ENCODE measurements around the gene LEKR1. TPM values are rescaled to one million over a fixed set of nuclear protein-coding genes. Genes with fewer than 3 reads are reported as not detected.

The LEKR1 gene
- total RNA-seq, 1 donor from 2014 or later, result 0.27 TPM

DNA sequence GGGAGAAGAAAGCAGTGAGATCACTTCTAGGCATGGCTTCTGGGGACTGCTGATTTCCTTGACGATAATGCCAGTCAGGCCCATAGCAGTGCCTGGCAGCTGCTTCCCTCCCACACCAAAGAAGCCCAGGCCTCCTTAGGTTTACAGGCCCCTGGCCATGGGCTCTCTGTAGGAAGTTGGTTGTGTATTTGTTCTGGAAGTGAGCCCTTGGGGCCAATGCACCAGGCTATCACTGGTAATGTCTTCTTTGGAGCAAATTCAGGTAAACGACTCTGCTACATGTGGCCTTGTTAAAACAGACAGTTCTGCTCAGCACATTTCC is 244.5 kb downstream of the LEKR1 start:
- Mint-ChIP-seq H3K36me3 (ENCODE audit: low read depth, unreplicated experiment) (no peaks in the 10 kb centered on the region), H3K4me1 (ENCODE audit: low read depth, unreplicated experiment) (peaks cover 5% of the 10 kb centered on the region), H3K4me3 (ENCODE audit: unreplicated experiment) (no peak overlapping the region), H3K27me3 (ENCODE audit: low read depth, unreplicated experiment) (peaks cover 19% of the 10 kb centered on the region), H3K9me3 (ENCODE audit: unreplicated experiment) (no peaks in the 10 kb centered on the region), H3K27ac (ENCODE audit: unreplicated experiment) (no peak overlapping the region)
- Histone ChIP-seq H3K4me1 (ENCODE audit: insufficient read depth, low read length) (peaks cover 15% of the 10 kb centered on the region), H3K4me3 (ENCODE audit: insufficient read depth, low read depth, low read length) (no peak overlapping the region), H3K36me3 (ENCODE audit: insufficient read depth, low read length) (no peaks in the 10 kb centered on the region), H3K9ac (ENCODE audit: low read length) (no peak overlapping the region), H3K9me3 (ENCODE audit: insufficient read depth, low read depth, low read length) (no peaks in the 10 kb centered on the region), H3K79me2 (ENCODE audit: insufficient read depth, low read length) (no peaks in the 10 kb centered on the region), H3K27ac (ENCODE audit: low read depth, low read length) (no peak overlapping the region), H2AFZ (ENCODE audit: low read depth, low read length) (peak overlapping the region; percentile 11), H3K4me2 (ENCODE audit: low read length) (no peak overlapping the region), H4K20me1 (ENCODE audit: insufficient read depth, low read length) (no peaks in the 10 kb centered on the region), H3K27me3 (ENCODE audit: insufficient read depth, low read length) (no peaks in the 10 kb centered on the region)
- FAIRE-seq (no peak), DNase-seq (ENCODE audit: low read depth) (peak; percentile 40)
- no peak for TF ChIP-seq EZH2 (IDR thresholded peaks at IDR 0.05; ENCODE audit: insufficient read depth, low read length)
- TF ChIP-seq, protein P1, sequence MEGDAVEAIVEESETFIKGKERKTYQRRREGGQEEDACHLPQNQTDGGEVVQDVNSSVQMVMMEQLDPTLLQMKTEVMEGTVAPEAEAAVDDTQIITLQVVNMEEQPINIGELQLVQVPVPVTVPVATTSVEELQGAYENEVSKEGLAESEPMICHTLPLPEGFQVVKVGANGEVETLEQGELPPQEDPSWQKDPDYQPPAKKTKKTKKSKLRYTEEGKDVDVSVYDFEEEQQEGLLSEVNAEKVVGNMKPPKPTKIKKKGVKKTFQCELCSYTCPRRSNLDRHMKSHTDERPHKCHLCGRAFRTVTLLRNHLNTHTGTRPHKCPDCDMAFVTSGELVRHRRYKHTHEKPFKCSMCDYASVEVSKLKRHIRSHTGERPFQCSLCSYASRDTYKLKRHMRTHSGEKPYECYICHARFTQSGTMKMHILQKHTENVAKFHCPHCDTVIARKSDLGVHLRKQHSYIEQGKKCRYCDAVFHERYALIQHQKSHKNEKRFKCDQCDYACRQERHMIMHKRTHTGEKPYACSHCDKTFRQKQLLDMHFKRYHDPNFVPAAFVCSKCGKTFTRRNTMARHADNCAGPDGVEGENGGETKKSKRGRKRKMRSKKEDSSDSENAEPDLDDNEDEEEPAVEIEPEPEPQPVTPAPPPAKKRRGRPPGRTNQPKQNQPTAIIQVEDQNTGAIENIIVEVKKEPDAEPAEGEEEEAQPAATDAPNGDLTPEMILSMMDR (IDR thresholded peaks at IDR 0.05; ENCODE audit: insufficient read depth, low read depth, low read length), result no peak

DNA sequence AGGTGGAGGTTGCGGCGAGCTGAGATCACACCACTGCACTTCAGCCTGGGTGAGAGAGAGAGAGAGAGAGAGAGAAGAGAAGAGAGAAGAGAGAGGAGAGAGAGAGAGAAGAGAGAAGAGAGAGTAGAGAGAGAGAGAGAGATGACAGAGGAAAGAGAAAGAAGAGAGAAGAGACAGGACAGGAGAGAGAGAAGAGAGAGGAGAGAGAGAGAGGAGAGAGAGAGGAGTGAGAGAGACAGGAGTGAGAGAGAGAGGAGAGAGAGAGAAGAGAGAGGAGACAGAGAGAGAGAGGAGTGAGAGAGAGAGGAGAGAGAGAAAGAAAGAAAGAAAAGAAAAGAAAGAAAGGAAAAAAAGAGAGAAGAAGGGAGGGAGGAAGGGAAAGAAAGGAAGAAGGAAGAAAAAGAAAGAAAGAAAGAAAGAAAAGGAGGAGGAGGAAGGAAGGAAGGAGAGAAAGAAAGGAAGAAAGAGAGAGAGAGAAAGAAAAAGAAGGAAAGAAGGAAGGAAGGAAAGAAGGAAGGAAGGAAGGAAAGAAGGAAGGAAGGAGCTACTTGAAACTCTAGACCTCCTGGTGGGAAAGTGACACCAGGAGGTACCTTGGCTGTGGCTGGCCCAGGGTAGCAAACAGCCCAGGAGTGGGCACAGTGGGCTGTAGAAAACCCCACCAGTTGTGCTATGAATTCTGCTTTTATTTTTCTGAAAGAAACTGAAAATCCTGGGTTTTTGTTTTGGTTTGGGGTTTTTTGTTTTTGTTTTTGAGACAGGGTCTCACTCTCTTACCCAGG is 245.8 kb downstream of the LEKR1 start:
- H3K27ac ChIP-seq (ENCODE audit: low read depth, low read length), result no peak overlapping the region
- Mint-ChIP-seq H3K36me3 (ENCODE audit: low read depth, unreplicated experiment) (no peaks in the 10 kb centered on the region), H3K27ac (ENCODE audit: unreplicated experiment) (no peak overlapping the region), H3K27me3 (ENCODE audit: low read depth, unreplicated experiment) (peaks cover 7% of the 10 kb centered on the region), H3K4me3 (ENCODE audit: unreplicated experiment) (no peak overlapping the region), H3K4me1 (ENCODE audit: low read depth, unreplicated experiment) (peaks cover 11% of the 10 kb centered on the region), H3K9me3 (ENCODE audit: unreplicated experiment) (no peaks in the 10 kb centered on the region)
- H3K36me3 ChIP-seq (ENCODE audit: insufficient read depth, low read length), result no peaks in the 10 kb centered on the region
- FAIRE-seq, result no peak
- no peak overlapping the region for H3K4me2 ChIP-seq (ENCODE audit: low read length)
- no peaks in the 10 kb centered on the region for H4K20me1 ChIP-seq (ENCODE audit: insufficient read depth, low read length)
- H3K4me3 ChIP-seq (ENCODE audit: insufficient read depth, low read depth, low read length), result no peak overlapping the region
- no peaks in the 10 kb centered on the region for H3K79me2 ChIP-seq (ENCODE audit: insufficient read depth, low read length)
- H3K27me3 ChIP-seq (ENCODE audit: insufficient read depth, low read length), result no peaks in the 10 kb centered on the region
- peaks cover 12% of the 10 kb centered on the region for H3K4me1 ChIP-seq (ENCODE audit: insufficient read depth, low read length)
- H2AFZ ChIP-seq (ENCODE audit: low read depth, low read length), result no peak overlapping the region
- no peaks in the 10 kb centered on the region for H3K9me3 ChIP-seq (ENCODE audit: insufficient read depth, low read depth, low read length)
- no peak for DNase-seq (ENCODE audit: low read depth)
- TF ChIP-seq EZH2 (IDR thresholded peaks at IDR 0.05; ENCODE audit: insufficient read depth, low read length), result no peak
- TF ChIP-seq, protein P1 (IDR thresholded peaks at IDR 0.05; ENCODE audit: insufficient read depth, low read depth, low read length), result no peak
- H3K9ac ChIP-seq (ENCODE audit: low read length), result no peak overlapping the region

DNA sequence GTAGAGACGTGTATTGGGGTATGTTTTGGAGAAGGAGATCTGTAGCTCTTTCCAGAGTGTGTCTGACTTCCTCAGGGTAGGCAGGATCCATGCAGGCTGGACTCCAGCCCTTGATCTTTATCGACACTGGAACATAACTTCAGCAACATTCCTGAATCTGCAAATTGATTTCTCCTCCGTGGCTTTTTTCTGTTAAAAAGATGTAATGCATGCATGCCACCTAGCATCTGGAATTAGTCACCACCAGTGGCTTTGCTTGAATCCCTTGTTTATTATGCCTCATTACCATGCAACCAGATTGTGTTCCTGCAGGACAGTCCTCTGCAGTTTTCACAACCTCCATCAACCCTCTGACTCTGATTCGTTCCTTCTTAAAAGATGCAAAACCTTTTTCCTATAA is 247.7 kb downstream of the LEKR1 start:
- Histone ChIP-seq H3K27me3 (ENCODE audit: insufficient read depth, low read length) (no peaks in the 10 kb centered on the region), H3K36me3 (ENCODE audit: insufficient read depth, low read length) (no peaks in the 10 kb centered on the region), H3K9me3 (ENCODE audit: insufficient read depth, low read depth, low read length) (no peaks in the 10 kb centered on the region), H2AFZ (ENCODE audit: low read depth, low read length) (no peak overlapping the region), H4K20me1 (ENCODE audit: insufficient read depth, low read length) (no peaks in the 10 kb centered on the region), H3K27ac (ENCODE audit: low read depth, low read length) (no peak overlapping the region), H3K4me1 (ENCODE audit: insufficient read depth, low read length) (peaks cover 7% of the 10 kb centered on the region), H3K9ac (ENCODE audit: low read length) (peak overlapping the region; percentile 43), H3K4me3 (ENCODE audit: insufficient read depth, low read depth, low read length) (no peak overlapping the region), H3K4me2 (ENCODE audit: low read length) (peak overlapping the region; percentile 28), H3K79me2 (ENCODE audit: insufficient read depth, low read length) (no peaks in the 10 kb centered on the region)
- FAIRE-seq, result peak; percentile 81
- Mint-ChIP-seq H3K4me3 (ENCODE audit: unreplicated experiment) (no peak overlapping the region), H3K4me1 (ENCODE audit: low read depth, unreplicated experiment) (peaks cover 24% of the 10 kb centered on the region), H3K27ac (ENCODE audit: unreplicated experiment) (no peak overlapping the region), H3K27me3 (ENCODE audit: low read depth, unreplicated experiment) (peaks cover 7% of the 10 kb centered on the region), H3K9me3 (ENCODE audit: unreplicated experiment) (no peaks in the 10 kb centered on the region), H3K36me3 (ENCODE audit: low read depth, unreplicated experiment) (no peaks in the 10 kb centered on the region)
- DNase-seq (ENCODE audit: low read depth), result peak; percentile 72
- TF ChIP-seq, protein P1 (IDR thresholded peaks at IDR 0.05; ENCODE audit: insufficient read depth, low read depth, low read length), result no peak
- no peak for TF ChIP-seq EZH2 (IDR thresholded peaks at IDR 0.05; ENCODE audit: insufficient read depth, low read length)
